ENCODE measurements around the gene FSTL3.

DNA sequence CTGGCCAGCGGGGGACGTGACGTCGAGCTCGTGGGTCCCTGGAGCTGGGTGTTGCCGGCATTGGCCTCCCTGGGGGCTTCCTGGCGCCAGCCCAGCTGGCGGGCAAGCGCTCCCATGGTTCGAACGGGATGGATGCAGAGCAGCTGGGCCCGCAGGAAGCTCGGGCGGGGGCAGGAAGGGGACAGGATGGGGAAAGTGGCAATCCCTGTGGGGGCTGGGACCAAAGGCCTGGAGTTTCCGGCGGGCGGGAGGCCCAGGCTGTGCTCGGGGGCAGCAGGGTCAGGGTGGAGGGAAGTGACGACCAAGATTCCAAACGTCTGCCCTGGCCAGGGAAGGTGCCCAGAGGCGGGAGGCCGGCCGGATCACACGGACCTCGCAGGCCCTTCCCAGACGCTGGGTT lies 51.8 kb downstream of the FSTL3 start:
- TF ChIP-seq SP1 (IDR thresholded peaks at IDR 0.05) (no peak), TARDBP (IDR thresholded peaks at IDR 0.05) (no peak), SUZ12 (IDR thresholded peaks at IDR 0.05) (no peak), BHLHE40 (IDR thresholded peaks at IDR 0.05; ENCODE audit: borderline replicate concordance) (no peak), ZNF384 (IDR thresholded peaks at IDR 0.05) (no peak), ELF4 (IDR thresholded peaks at IDR 0.05) (no peak), L3MBTL2 (conservative IDR thresholded peaks at IDR 0.05) (no peak), NFRKB (IDR thresholded peaks at IDR 0.05) (no peak), FOXK2 (IDR thresholded peaks at IDR 0.05) (no peak), ARNT (IDR thresholded peaks at IDR 0.05) (no peak), CTBP1 (IDR thresholded peaks at IDR 0.05; ENCODE audit: borderline replicate concordance) (no peak)
- TF ChIP-seq, protein P1, sequence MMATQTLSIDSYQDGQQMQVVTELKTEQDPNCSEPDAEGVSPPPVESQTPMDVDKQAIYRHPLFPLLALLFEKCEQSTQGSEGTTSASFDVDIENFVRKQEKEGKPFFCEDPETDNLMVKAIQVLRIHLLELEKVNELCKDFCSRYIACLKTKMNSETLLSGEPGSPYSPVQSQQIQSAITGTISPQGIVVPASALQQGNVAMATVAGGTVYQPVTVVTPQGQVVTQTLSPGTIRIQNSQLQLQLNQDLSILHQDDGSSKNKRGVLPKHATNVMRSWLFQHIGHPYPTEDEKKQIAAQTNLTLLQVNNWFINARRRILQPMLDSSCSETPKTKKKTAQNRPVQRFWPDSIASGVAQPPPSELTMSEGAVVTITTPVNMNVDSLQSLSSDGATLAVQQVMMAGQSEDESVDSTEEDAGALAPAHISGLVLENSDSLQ (IDR thresholded peaks at IDR 0.05), result no peak

All from HEK293T (cell line).